IPS-18a (cell line): ENCODE measurements around the gene NCOA1.

Source experiments
- H3K27ac ChIP-seq: one replicate; pipeline ENCODE4 v1.5.1; 2013; ENCODE audit warnings: low read length
- H3K27me3 ChIP-seq: one replicate; pipeline ENCODE4 v1.6.1; 2013; ENCODE audit warnings: mild to moderate bottlenecking, low read length; ENCODE audit not compliant: control insufficient read depth, insufficient read depth
- H3K36me3 ChIP-seq: one replicate; pipeline ENCODE4 v1.6.1; 2013; ENCODE audit warnings: low read depth, low read length; ENCODE audit not compliant: control insufficient read depth
- H3K4me1 ChIP-seq: one replicate; pipeline ENCODE4 v1.6.1; 2013; ENCODE audit warnings: low read depth, low read length; ENCODE audit not compliant: control insufficient read depth
- H3K4me3 ChIP-seq: one replicate; pipeline ENCODE4 v1.5.1; 2013; ENCODE audit warnings: low read length
- H3K9ac ChIP-seq: one replicate; pipeline ENCODE4 v1.6.1; 2013; ENCODE audit warnings: mild to moderate bottlenecking, low read length, moderate library complexity
- H3K9me3 ChIP-seq: one replicate; pipeline ENCODE4 v1.6.1; 2013; ENCODE audit warnings: low read depth, low read length; ENCODE audit not compliant: control insufficient read depth

Gene NCOA1

DNA sequence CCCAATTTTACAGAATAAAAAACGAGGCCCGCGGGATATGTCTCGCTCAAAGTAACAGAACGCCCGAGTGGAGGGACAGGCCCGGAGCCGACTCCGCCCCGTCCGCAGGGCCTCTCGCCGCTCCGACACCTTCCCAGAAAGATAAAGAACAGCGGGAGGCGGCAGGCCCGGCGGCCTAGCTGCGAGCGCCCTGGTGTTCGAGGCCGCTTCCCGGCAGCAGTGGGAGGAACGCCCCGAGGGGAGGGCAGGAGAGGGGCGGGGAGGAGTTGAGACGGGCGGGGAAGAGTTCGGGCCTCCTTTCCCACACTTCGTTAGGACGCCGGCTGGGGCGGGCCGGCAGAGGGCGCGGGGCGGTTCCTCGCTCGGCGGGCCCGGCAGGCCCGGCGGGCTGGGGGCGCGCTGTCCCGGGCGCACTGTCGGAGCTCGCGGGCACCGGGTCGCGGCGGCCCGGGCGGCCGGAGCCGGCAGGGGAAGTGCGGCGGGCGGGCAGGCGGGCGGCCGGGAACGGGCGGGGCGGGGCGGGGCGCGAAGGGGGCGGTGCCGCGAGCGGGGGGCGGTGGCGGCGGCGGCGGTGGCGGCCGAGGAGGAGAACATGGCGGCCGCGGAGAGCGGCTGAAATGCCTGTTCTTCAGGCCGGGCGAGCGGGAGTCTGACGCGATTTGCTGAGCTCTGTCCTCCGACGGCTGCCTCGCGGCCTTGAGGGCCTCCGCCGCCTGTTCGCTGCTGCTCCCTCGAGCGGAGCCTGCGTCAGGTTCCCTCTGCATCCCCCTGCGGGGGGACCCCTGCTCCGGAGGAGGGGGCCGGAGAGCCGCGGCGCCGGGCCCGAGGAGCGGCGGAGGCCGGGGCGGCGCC lies at the start of gene NCOA1:
Gene NCOA1 (plus strand): TSS at position 565 of the 852 bp plus-strand sequence. CDS start 167,424 bp downstream, outside the sequence.
- peaks cover 28% of the 10 kb centered on the region for H3K27me3 ChIP-seq
- H3K4me1 ChIP-seq = peaks cover 17% of the 10 kb centered on the region
- H3K27ac ChIP-seq = no peak within 1 kb of the TSS

GRCh38 chr2:24448797-24449196 lies 42.3 kb upstream of the NCOA1 start:
- H3K27ac ChIP-seq = no peak overlapping the region
- H3K27me3 ChIP-seq = no peaks in the 10 kb centered on the region
- H3K4me3 ChIP-seq = no peak overlapping the region
- H3K9ac ChIP-seq = no peak overlapping the region
- H3K9me3 ChIP-seq = no peaks in the 10 kb centered on the region
- H3K4me1 ChIP-seq = no peaks in the 10 kb centered on the region
- no peaks in the 10 kb centered on the region for H3K36me3 ChIP-seq

More for the DNA sequence above, at the start of gene NCOA1:
- H3K36me3 ChIP-seq = no peaks in the 10 kb centered on the region
- no peaks in the 10 kb centered on the region for H3K9me3 ChIP-seq
- H3K4me3 ChIP-seq = peak within 1 kb of the TSS; percentile 73
- peak within 1 kb of the TSS; percentile 51 for H3K9ac ChIP-seq

GRCh38 chr2:24449344-24449743 lies 41.7 kb upstream of the NCOA1 start:
- Histone ChIP-seq H3K9ac (no peak overlapping the region), H3K27ac (no peak overlapping the region), H3K4me3 (no peak overlapping the region), H3K36me3 (no peaks in the 10 kb centered on the region), H3K4me1 (peaks cover under 1% of the 10 kb centered on the region), H3K9me3 (no peaks in the 10 kb centered on the region), H3K27me3 (no peaks in the 10 kb centered on the region)

DNA sequence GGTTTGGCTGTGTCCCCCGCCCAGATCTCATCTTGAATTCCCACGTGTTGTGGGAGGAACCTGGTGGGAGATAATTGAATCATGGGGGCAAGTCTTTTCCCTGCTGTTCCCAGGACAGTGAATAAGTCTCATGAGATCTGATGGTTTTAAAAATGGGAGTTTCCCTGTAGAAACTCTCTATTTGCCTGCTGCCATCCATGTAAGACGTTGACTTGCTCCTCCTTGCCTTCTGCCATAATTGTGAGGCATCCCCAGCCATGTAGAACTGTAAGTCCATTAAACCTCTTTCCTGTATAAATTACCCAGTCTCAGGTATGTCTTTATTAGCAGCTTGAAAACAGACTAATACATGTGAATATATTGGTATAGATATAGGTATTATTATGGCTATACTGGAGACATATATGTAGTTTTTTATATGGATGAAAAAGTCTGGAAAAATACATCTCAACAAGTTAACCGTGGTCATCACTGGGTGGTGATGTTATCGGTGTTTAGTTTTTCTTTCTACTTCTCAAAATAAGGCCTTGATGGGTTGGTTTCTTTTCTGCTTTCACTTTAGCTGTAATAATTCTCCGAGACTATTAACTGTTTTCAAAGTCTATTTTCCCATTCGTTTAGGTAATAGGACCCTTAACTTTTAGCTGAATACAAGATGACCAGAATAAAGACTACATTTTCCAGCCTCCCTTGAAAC lies 39.1 kb upstream of the NCOA1 start:
- Histone ChIP-seq H3K4me1 (peaks cover 3% of the 10 kb centered on the region), H3K9ac (no peak overlapping the region), H3K27me3 (no peaks in the 10 kb centered on the region), H3K36me3 (no peaks in the 10 kb centered on the region), H3K4me3 (no peak overlapping the region), H3K27ac (no peak overlapping the region), H3K9me3 (no peaks in the 10 kb centered on the region)

GRCh38 chr2:24452502-24452885 lies 38.6 kb upstream of the NCOA1 start:
- H3K4me3 ChIP-seq = no peak overlapping the region
- peaks cover 3% of the 10 kb centered on the region for H3K4me1 ChIP-seq
- H3K9me3 ChIP-seq = no peaks in the 10 kb centered on the region
- H3K27me3 ChIP-seq = no peaks in the 10 kb centered on the region
- no peak overlapping the region for H3K9ac ChIP-seq
- H3K27ac ChIP-seq = no peak overlapping the region
- H3K36me3 ChIP-seq = no peaks in the 10 kb centered on the region

- Histone ChIP-seq H3K36me3 (no peaks in the 10 kb centered on the region), H3K9ac (no peak overlapping the region), H3K4me3 (no peak overlapping the region), H3K9me3 (no peaks in the 10 kb centered on the region), H3K4me1 (peaks cover 3% of the 10 kb centered on the region), H3K27me3 (no peaks in the 10 kb centered on the region), H3K27ac (no peak overlapping the region)
These were observed 37.5 kb upstream of the NCOA1 start for GRCh38 chr2:24453379-24454073.

- H3K4me1 ChIP-seq = peaks cover 3% of the 10 kb centered on the region
- no peak overlapping the region for H3K4me3 ChIP-seq
- H3K36me3 ChIP-seq = no peaks in the 10 kb centered on the region
- no peak overlapping the region for H3K9ac ChIP-seq
- H3K27ac ChIP-seq = no peak overlapping the region
- no peaks in the 10 kb centered on the region for H3K27me3 ChIP-seq
- H3K9me3 ChIP-seq = no peaks in the 10 kb centered on the region
These were observed 36.8 kb upstream of the NCOA1 start for GRCh38 chr2:24454294-24454693.

DNA sequence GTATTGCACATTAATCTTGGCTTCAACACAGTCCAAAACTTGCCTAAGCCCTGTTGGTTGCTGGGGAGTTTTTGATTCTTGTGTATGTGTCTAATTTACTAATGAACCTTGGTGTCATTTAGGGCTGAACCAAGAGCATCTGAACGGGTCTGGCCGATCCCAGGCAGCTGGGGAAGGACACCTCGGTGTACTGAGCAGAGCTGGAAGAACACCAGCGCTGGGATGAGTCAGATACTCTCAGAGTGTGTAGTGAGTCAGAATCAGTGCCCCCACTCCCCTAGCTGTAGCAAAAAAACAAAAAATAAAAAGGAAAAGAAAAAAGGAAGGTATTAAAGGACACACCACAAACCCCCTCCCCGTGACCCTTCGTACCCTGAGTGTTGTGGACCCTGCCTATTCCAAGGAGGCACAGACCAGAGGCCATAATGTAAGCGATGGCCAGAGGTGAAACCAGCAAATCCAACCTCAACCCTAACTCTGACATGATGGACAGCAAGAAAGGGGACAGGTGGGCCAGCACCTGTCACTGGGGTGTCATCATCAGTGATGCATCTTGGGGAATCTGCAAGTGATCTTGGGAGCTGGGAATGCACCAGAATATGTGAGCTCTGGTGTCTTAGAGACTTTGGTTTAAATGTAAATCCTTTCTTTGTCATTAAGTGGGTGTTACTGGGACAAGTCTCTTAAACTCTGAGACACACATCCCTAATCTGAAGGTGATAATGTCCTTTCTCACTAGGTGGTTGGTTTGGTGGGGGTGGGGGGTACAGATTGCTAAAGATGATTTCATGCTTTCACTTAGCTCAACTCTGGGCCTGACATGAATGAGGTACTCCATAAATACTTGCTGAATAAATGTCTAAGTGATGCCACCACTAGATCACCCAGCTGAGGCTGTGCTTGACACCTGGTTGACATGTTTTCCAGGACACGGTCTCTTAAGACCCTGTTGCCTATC lies 34.2 kb upstream of the NCOA1 start:
- H3K4me1 ChIP-seq = peaks cover 6% of the 10 kb centered on the region
- no peak overlapping the region for H3K27ac ChIP-seq
- no peak overlapping the region for H3K9ac ChIP-seq
- no peaks in the 10 kb centered on the region for H3K36me3 ChIP-seq
- H3K4me3 ChIP-seq = no peak overlapping the region
- no peaks in the 10 kb centered on the region for H3K27me3 ChIP-seq
- no peaks in the 10 kb centered on the region for H3K9me3 ChIP-seq

DNA sequence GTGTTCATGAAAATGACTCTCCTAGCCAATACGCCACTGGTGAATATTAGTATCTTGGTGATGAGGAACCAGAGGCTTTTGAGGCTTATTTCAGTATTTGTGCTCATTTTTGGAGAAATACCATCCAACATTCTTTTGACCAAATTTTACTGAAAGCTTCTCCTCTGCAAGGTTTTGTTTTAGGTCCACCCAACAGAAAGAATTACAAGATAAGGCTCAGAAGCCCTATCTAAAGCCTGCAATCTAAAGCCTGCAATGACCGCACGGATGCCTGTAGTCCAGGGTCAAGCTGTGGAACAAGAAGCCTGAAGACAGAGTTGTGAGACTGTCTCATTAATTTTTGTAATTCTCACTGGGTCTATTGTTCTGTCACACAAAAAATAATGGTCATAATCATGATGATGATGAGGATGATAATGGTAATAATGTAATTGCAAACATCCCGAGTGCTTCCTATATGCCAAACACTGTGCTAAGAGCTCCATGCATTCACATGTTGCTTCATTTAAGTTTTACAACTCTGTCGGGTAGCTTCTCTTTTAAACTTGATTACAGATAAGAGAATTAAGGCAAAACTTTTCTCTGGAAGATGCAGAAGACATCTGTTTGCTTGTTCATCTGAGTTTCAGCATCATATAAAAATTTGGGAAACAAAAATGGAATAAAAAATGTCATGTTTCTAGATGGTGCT lies 33.2 kb upstream of the NCOA1 start:
- Histone ChIP-seq H3K9me3 (no peaks in the 10 kb centered on the region), H3K4me3 (no peak overlapping the region), H3K4me1 (peaks cover 6% of the 10 kb centered on the region), H3K36me3 (no peaks in the 10 kb centered on the region), H3K27me3 (no peaks in the 10 kb centered on the region), H3K27ac (no peak overlapping the region), H3K9ac (no peak overlapping the region)

GRCh38 chr2:24459224-24460161 lies 31.6 kb upstream of the NCOA1 start:
- Histone ChIP-seq H3K27me3 (no peaks in the 10 kb centered on the region), H3K9ac (no peak overlapping the region), H3K36me3 (no peaks in the 10 kb centered on the region), H3K4me1 (peaks cover 5% of the 10 kb centered on the region), H3K4me3 (no peak overlapping the region), H3K27ac (no peak overlapping the region), H3K9me3 (no peaks in the 10 kb centered on the region)
